ENCODE data around the gene ERICH6.

DNA sequence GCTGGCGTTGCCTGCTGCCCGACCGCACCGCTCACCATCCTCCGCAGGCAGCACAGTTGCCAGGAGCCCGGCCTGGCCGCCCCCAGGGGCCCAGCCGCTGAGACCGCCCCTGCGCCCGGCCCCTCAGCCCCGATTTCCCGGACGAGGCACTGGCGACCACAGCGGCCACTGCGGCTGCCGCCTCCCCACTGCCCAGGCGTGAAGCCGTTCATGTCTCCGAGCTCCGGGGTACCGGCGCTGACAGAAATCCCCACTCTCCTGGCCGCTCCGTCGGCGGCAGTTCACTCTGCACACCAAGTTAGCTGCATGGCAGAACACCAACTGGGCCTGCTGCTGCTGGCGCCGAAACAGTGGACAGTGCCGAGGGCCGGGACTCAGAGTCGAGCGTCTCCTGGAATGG is 92.1 kb downstream of the ERICH6 start:
- TF ChIP-seq, protein P1, sequence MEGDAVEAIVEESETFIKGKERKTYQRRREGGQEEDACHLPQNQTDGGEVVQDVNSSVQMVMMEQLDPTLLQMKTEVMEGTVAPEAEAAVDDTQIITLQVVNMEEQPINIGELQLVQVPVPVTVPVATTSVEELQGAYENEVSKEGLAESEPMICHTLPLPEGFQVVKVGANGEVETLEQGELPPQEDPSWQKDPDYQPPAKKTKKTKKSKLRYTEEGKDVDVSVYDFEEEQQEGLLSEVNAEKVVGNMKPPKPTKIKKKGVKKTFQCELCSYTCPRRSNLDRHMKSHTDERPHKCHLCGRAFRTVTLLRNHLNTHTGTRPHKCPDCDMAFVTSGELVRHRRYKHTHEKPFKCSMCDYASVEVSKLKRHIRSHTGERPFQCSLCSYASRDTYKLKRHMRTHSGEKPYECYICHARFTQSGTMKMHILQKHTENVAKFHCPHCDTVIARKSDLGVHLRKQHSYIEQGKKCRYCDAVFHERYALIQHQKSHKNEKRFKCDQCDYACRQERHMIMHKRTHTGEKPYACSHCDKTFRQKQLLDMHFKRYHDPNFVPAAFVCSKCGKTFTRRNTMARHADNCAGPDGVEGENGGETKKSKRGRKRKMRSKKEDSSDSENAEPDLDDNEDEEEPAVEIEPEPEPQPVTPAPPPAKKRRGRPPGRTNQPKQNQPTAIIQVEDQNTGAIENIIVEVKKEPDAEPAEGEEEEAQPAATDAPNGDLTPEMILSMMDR (conservative IDR thresholded peaks at IDR 0.05; ENCODE audit: low read depth, low read length) = no peak
- TF ChIP-seq EZH2 (IDR thresholded peaks at IDR 0.05; ENCODE audit: low read length, unreplicated experiment) = no peak

Measured in PC-3 (cell line).